Keratinocyte (primary cell): Measurements from ENCODE around the gene NEGR1. TPM values are rescaled to one million over a fixed set of nuclear protein-coding genes. Genes with fewer than 3 reads are reported as not detected.
A peak's percentile ranks its signal among the peaks of the same experiment; 100 is the strongest.

Experiments
- DNase-seq: peaks from one replicate; pipeline ENCODE4 v3.0.0-alpha.2; 2011; ENCODE audit warnings: low read depth, missing footprints, low spot score
- FAIRE-seq: peaks from 2 replicates; lab custom pipeline; 2011; peaks lifted over from hg19 to GRCh38; lab: Jason Lieb, UNC
- H2AFZ ChIP-seq: 2 replicates; pipeline ENCODE4 v1.6.0; 2012; ENCODE audit warnings: low read length, control low read depth, inconsistent platforms; ENCODE audit not compliant: control insufficient read depth
- H3K27ac ChIP-seq: 2 replicates; pipeline ENCODE4 v1.5.1; 2011; ENCODE audit warnings: low read length; ENCODE audit not compliant: control insufficient read depth, insufficient read depth
- H3K27me3 ChIP-seq: 3 replicates; pipeline ENCODE4 v1.6.0; 2011; ENCODE audit warnings: low read length; ENCODE audit not compliant: control insufficient read depth, insufficient read depth; ENCODE audit errors: extremely low read depth
- H3K36me3 ChIP-seq, 2 experiments: 2 replicates in 1 of 2; 3 replicates in 1 of 2; pipeline ENCODE4 v1.5.1; 2011; ENCODE audit warnings: low read length in 2 of 2, mild to moderate bottlenecking in 1 of 2; ENCODE audit not compliant: control insufficient read depth in 2 of 2, insufficient read depth in 2 of 2; ENCODE audit errors: extremely low read depth in 1 of 2
- H3K4me1 ChIP-seq: 3 replicates; pipeline ENCODE4 v1.5.1; 2011; ENCODE audit warnings: low read length; ENCODE audit not compliant: control insufficient read depth, insufficient read depth; ENCODE audit errors: extremely low read depth
- H3K4me2 ChIP-seq: 3 replicates; pipeline ENCODE4 v1.6.0; 2011; ENCODE audit warnings: low read depth, low read length; ENCODE audit not compliant: control insufficient read depth, insufficient read depth; ENCODE audit errors: extremely low read depth
- H3K4me3 ChIP-seq, 3 experiments: fragments of 200-600 bp in 1 of 3; sonication (generic) in 1 of 3; 2 replicates in 2 of 3; 3 replicates in 1 of 3; pipeline ENCODE4 v1.5.1; 2011 to 2016; ENCODE audit warnings: low read length in 3 of 3, mild to moderate bottlenecking in 3 of 3, control low read depth in 2 of 3, inconsistent platforms in 1 of 3, low read depth in 1 of 3, mixed read lengths in 1 of 3, mixed run types in 1 of 3, moderate library complexity in 1 of 3; ENCODE audit not compliant: control insufficient read depth in 2 of 3, insufficient read depth in 2 of 3; ENCODE audit errors: extremely low read depth in 1 of 3
- H3K79me2 ChIP-seq: 2 replicates; pipeline ENCODE4 v1.6.0; 2012; ENCODE audit warnings: low read length; ENCODE audit not compliant: control insufficient read depth, insufficient read depth
- H3K9ac ChIP-seq: 3 replicates; pipeline ENCODE4 v1.6.0; 2011; ENCODE audit warnings: low read length; ENCODE audit not compliant: control insufficient read depth, insufficient read depth; ENCODE audit errors: extremely low read depth
- H3K9me1 ChIP-seq: 3 replicates; pipeline ENCODE4 v1.6.0; 2011; ENCODE audit warnings: low read length; ENCODE audit not compliant: control insufficient read depth, insufficient read depth; ENCODE audit errors: extremely low read depth
- H3K9me3 ChIP-seq: 2 replicates; pipeline ENCODE4 v1.5.1; 2012; ENCODE audit warnings: low read depth, low read length; ENCODE audit not compliant: control insufficient read depth
- H4K20me1 ChIP-seq: 3 replicates; pipeline ENCODE4 v1.6.0; 2011; ENCODE audit warnings: low read length; ENCODE audit not compliant: control insufficient read depth, insufficient read depth; ENCODE audit errors: extremely low read depth
- CTCF ChIP-seq, 3 experiments: IDR thresholded peaks in 1 of 3; conservative IDR thresholded peaks in 1 of 3; optimal IDR thresholded peaks in 1 of 3; 2 replicates in 2 of 3; 3 replicates in 1 of 3; pipeline versions ENCODE3 to v1.5.1; 2011; ENCODE audit warnings: low read length in 3 of 3, mild to moderate bottlenecking in 3 of 3, moderate library complexity in 2 of 3, control low read depth in 1 of 3, inconsistent platforms in 1 of 3; ENCODE audit not compliant: insufficient read depth in 2 of 3; ENCODE audit errors: extremely low read depth in 1 of 3
- EZH2 ChIP-seq: IDR thresholded peaks from one replicate; pipeline ENCODE4 v1.6.1; 2012; ENCODE audit warnings: inconsistent platforms, mild to moderate bottlenecking, low read length, moderate library complexity
- dilution Hi-C: fragments of 300-500 bp; cut with MboI; formaldehyde crosslinking; loops from one replicate; pipeline ENCODE4 v1.7.0; 2020; ENCODE audit warnings: low sequenced_read_pairs; ENCODE audit not compliant: extremely low pct_ligation_motif_present
- polyA plus RNA-seq, 5 experiments: library from polyadenylated mRNA; depleted of rRNA in 3 of 5; stranded (reverse) in 3 of 5; stranded (forward) in 1 of 5; unstranded in 1 of 5; fragments of >200 nt; gene quantifications; 1 replicate in 1 of 5; 2 replicates in 3 of 5; 3 replicates in 1 of 5; pipeline versions ENCODE4 v1.2.1 to v1.2.3, GENCODE V29; 2011 to 2012; ENCODE audit warnings: missing spikeins in 2 of 5, low read depth in 1 of 5, low replicate concordance in 1 of 5

NEGR1 gene
- polyA plus RNA-seq, 1 donor (not counting 4 experiments of a cell fraction or from before 2014, with no cell fraction given), result 1.6 TPM

DNA sequence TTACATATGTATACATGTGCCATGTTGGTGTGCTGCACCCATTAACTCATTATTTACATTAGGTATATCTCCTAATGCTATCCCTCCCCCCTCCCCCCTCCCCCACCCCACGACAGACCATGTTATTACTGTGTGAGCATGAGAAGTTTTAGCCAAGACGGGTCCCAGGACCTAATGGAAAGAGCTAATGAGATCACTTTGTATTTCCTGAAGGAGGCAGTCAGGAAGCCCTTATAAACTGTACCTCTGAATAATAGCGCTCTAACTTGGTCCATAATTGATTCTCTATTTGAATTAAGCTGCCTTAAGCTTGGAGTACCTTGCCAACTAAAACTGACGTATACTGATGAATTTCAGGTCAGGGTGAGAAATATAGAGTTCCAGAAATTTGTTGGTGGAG, 4.1 kb upstream of the NEGR1 start:
- H3K79me2 ChIP-seq, result no peaks in the 10 kb centered on the region
- peaks cover 21% of the 10 kb centered on the region for H3K4me1 ChIP-seq
- no peak for DNase-seq
- H3K27ac ChIP-seq, result no peak overlapping the region
- TF ChIP-seq CTCF (optimal IDR thresholded peaks at IDR 0.05 in 1 of 3, IDR thresholded peaks at IDR 0.05 in 1 of 3, conservative IDR thresholded peaks at IDR 0.05 in 1 of 3; ENCODE audit: extremely low read depth in 1 of 3, insufficient read depth in 2 of 3, low read length in 3 of 3) (no peak), EZH2 (no peak)
- H3K9me3 ChIP-seq, result no peaks in the 10 kb centered on the region
- H3K9me1 ChIP-seq, result no peaks in the 10 kb centered on the region
- H2AFZ ChIP-seq, result no peak overlapping the region
- H3K4me3 ChIP-seq, result no peak overlapping the region
- H3K36me3 ChIP-seq, result no peaks in the 10 kb centered on the region
- H3K4me2 ChIP-seq, result no peak overlapping the region
- no peak overlapping the region for H3K9ac ChIP-seq
- dilution Hi-C loops, result no loop called here
- no peaks in the 10 kb centered on the region for H3K27me3 ChIP-seq
- no peaks in the 10 kb centered on the region for H4K20me1 ChIP-seq
- no peak for FAIRE-seq

DNA sequence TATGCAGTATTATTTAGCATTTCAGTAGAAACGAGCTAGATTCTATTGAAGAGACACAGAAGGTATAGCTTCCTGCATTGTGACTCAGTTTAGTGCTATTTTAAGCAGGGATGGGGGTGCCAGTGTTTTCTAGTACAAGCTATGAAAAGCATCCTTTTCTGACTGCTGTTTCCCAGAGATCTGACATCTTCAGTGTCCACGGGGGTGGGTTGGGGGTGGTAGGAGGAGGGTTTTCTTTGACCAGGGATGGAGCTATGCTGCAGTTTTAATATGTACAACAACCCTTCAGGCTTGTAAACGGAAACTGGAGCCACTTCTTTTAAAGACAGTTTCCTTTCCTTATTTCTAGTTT, 2.7 kb upstream of the NEGR1 start:
- Histone ChIP-seq H3K79me2 (no peaks in the 10 kb centered on the region), H2AFZ (no peak overlapping the region), H3K9me3 (no peaks in the 10 kb centered on the region), H4K20me1 (no peaks in the 10 kb centered on the region), H3K4me3 (peak overlapping the region in 2 of 3 experiments; percentile 9 to 93), H3K9ac (peak overlapping the region; percentile 20), H3K4me2 (peak overlapping the region; percentile 93), H3K36me3 (no peaks in the 10 kb centered on the region), H3K4me1 (peaks cover 21% of the 10 kb centered on the region), H3K9me1 (no peaks in the 10 kb centered on the region), H3K27me3 (no peaks in the 10 kb centered on the region), H3K27ac (peak overlapping the region; percentile 31)
- FAIRE-seq (no peak), DNase-seq (no peak)
- dilution Hi-C loops, result no loop called here
- TF ChIP-seq EZH2 (no peak), CTCF (optimal IDR thresholded peaks at IDR 0.05 in 1 of 3, IDR thresholded peaks at IDR 0.05 in 1 of 3, conservative IDR thresholded peaks at IDR 0.05 in 1 of 3; ENCODE audit: extremely low read depth in 1 of 3, insufficient read depth in 2 of 3, low read length in 3 of 3) (no peak)
